Measurements from ENCODE around the gene HOXD8.

HOXD8 gene

GRCh38 chr2:176132205-176133171 is 3.0 kb downstream of the HOXD8 start:
- Histone ChIP-seq H3K27ac (ENCODE audit: low read length) (no peak overlapping the region), H3K9ac (ENCODE audit: low read length) (no peak overlapping the region), H3K4me1 (ENCODE audit: control insufficient read depth, low read depth, low read length) (peaks cover 4% of the 10 kb centered on the region), H3K9me3 (ENCODE audit: control insufficient read depth, low read depth, low read length) (no peaks in the 10 kb centered on the region), H3K27me3 (ENCODE audit: control insufficient read depth, insufficient read depth, low read length) (peaks cover 100% of the 10 kb centered on the region), H3K4me3 (ENCODE audit: low read length) (no peak overlapping the region), H3K36me3 (ENCODE audit: control insufficient read depth, low read depth, low read length) (no peaks in the 10 kb centered on the region)

- no peaks in the 10 kb centered on the region for H3K9me3 ChIP-seq (ENCODE audit: control insufficient read depth, low read depth, low read length)
- no peak overlapping the region for H3K27ac ChIP-seq (ENCODE audit: low read length)
- no peaks in the 10 kb centered on the region for H3K36me3 ChIP-seq (ENCODE audit: control insufficient read depth, low read depth, low read length)
- H3K4me3 ChIP-seq (ENCODE audit: low read length) = no peak overlapping the region
- peaks cover 100% of the 10 kb centered on the region for H3K27me3 ChIP-seq (ENCODE audit: control insufficient read depth, insufficient read depth, low read length)
- no peak overlapping the region for H3K9ac ChIP-seq (ENCODE audit: low read length)
- H3K4me1 ChIP-seq (ENCODE audit: control insufficient read depth, low read depth, low read length) = peaks cover 3% of the 10 kb centered on the region
These were observed 3.9 kb downstream of the HOXD8 start for GRCh38 chr2:176133389-176133788.

DNA sequence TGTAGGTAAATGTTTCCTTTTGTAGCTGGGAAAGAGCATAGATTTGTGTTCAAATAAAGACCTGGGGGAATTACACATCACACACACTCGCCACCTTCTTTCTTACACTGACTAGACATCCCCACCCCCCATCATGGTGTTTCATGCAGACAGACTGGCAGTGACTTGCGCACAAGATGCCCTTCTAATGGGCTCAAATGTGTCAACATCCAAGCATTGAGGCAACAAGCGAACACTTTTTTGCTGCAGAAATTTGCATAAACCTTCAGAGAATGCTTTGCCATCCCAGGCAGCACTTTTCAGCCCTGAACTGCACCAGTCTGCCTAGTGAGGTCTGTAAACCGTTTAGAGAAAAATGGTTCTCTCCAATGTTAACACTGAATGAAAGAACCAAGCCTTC is 4.5 kb downstream of the HOXD8 start:
- Histone ChIP-seq H3K36me3 (ENCODE audit: control insufficient read depth, low read depth, low read length) (no peaks in the 10 kb centered on the region), H3K9ac (ENCODE audit: low read length) (no peak overlapping the region), H3K27me3 (ENCODE audit: control insufficient read depth, insufficient read depth, low read length) (peaks cover 100% of the 10 kb centered on the region), H3K4me3 (ENCODE audit: low read length) (no peak overlapping the region), H3K9me3 (ENCODE audit: control insufficient read depth, low read depth, low read length) (no peaks in the 10 kb centered on the region), H3K27ac (ENCODE audit: low read length) (no peak overlapping the region), H3K4me1 (ENCODE audit: control insufficient read depth, low read depth, low read length) (no peaks in the 10 kb centered on the region)

DNA sequence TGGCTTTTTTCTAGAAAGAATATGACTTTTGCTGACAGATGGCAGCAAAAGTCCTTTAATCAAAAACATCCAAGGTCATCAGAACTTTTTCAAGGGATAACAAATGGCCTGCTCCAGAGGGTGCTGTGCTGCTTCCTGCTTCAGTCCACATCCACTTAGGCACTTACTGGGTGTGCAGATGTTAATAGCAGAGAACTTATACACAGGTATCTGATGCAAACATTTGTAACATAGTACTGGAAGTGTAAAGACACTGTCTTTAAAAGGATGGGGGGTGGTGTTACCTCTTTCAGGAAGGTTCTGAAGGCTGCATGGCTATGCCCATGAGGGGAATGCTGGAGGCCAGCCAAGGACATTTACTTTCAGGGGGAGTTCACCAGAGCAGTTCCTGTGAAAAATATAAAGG is 5.5 kb downstream of the HOXD8 start:
- Histone ChIP-seq H3K4me3 (ENCODE audit: low read length) (no peak overlapping the region), H3K4me1 (ENCODE audit: control insufficient read depth, low read depth, low read length) (no peaks in the 10 kb centered on the region), H3K27ac (ENCODE audit: low read length) (no peak overlapping the region), H3K36me3 (ENCODE audit: control insufficient read depth, low read depth, low read length) (no peaks in the 10 kb centered on the region), H3K9ac (ENCODE audit: low read length) (no peak overlapping the region), H3K27me3 (ENCODE audit: control insufficient read depth, insufficient read depth, low read length) (peaks cover 100% of the 10 kb centered on the region), H3K9me3 (ENCODE audit: control insufficient read depth, low read depth, low read length) (no peaks in the 10 kb centered on the region)

GRCh38 chr2:176136374-176137251 is 7.1 kb downstream of the HOXD8 start:
- no peaks in the 10 kb centered on the region for H3K36me3 ChIP-seq (ENCODE audit: control insufficient read depth, low read depth, low read length)
- H3K4me3 ChIP-seq (ENCODE audit: low read length) = peak overlapping the region; percentile 47
- peaks cover 100% of the 10 kb centered on the region for H3K27me3 ChIP-seq (ENCODE audit: control insufficient read depth, insufficient read depth, low read length)
- no peak overlapping the region for H3K27ac ChIP-seq (ENCODE audit: low read length)
- H3K9me3 ChIP-seq (ENCODE audit: control insufficient read depth, low read depth, low read length) = no peaks in the 10 kb centered on the region
- no peaks in the 10 kb centered on the region for H3K4me1 ChIP-seq (ENCODE audit: control insufficient read depth, low read depth, low read length)
- H3K9ac ChIP-seq (ENCODE audit: low read length) = no peak overlapping the region

GRCh38 chr2:176137252-176137580 is 7.7 kb downstream of the HOXD8 start:
- H3K4me1 ChIP-seq (ENCODE audit: control insufficient read depth, low read depth, low read length) = no peaks in the 10 kb centered on the region
- H3K9ac ChIP-seq (ENCODE audit: low read length) = no peak overlapping the region
- no peaks in the 10 kb centered on the region for H3K9me3 ChIP-seq (ENCODE audit: control insufficient read depth, low read depth, low read length)
- no peaks in the 10 kb centered on the region for H3K36me3 ChIP-seq (ENCODE audit: control insufficient read depth, low read depth, low read length)
- H3K27ac ChIP-seq (ENCODE audit: low read length) = no peak overlapping the region
- peak overlapping the region; percentile 47 for H3K4me3 ChIP-seq (ENCODE audit: low read length)
- H3K27me3 ChIP-seq (ENCODE audit: control insufficient read depth, insufficient read depth, low read length) = peaks cover 100% of the 10 kb centered on the region

DNA sequence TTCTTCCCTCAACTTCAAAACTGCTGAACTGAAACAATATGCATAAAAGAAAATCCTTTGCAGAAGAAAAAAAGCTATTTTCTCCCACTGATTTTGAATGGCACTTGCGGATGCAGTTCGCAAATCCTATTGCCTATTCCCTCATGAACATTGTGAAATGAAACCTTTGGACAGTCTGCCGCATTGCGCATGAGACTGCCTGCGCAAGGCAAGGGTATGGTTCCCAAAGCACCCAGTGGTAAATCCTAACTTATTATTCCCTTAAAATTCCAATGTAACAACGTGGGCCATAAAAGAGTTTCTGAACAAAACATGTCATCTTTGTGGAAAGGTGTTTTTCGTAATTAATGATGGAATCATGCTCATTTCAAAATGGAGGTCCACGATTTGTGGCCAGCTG is 8.4 kb downstream of the HOXD8 start:
- Histone ChIP-seq H3K36me3 (ENCODE audit: control insufficient read depth, low read depth, low read length) (no peaks in the 10 kb centered on the region), H3K4me1 (ENCODE audit: control insufficient read depth, low read depth, low read length) (no peaks in the 10 kb centered on the region), H3K4me3 (ENCODE audit: low read length) (no peak overlapping the region), H3K27me3 (ENCODE audit: control insufficient read depth, insufficient read depth, low read length) (peaks cover 100% of the 10 kb centered on the region), H3K9me3 (ENCODE audit: control insufficient read depth, low read depth, low read length) (no peaks in the 10 kb centered on the region), H3K27ac (ENCODE audit: low read length) (no peak overlapping the region), H3K9ac (ENCODE audit: low read length) (no peak overlapping the region)

DNA sequence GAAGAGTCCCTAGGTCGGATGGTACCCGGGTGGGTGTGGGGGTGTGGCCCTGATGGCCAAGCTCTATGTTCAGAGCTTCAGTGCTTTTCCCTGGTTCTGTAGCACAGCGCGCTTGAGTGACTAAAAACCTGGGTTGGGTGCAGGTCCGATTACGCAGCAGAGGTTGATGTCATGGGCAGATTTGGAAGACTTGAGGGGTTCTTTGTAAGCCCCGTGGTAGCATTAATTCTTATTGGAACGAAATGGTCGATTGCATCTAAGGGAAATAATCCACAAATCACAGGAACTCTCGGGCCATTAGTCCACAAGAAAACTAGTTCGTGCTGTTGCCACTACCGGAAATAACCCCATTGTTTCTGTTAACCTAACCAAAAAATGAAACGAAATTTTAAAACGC is 9.0 kb downstream of the HOXD8 start:
- Histone ChIP-seq H3K4me1 (ENCODE audit: control insufficient read depth, low read depth, low read length) (no peaks in the 10 kb centered on the region), H3K9ac (ENCODE audit: low read length) (no peak overlapping the region), H3K27ac (ENCODE audit: low read length) (no peak overlapping the region), H3K9me3 (ENCODE audit: control insufficient read depth, low read depth, low read length) (no peaks in the 10 kb centered on the region), H3K36me3 (ENCODE audit: control insufficient read depth, low read depth, low read length) (no peaks in the 10 kb centered on the region), H3K4me3 (ENCODE audit: low read length) (no peak overlapping the region), H3K27me3 (ENCODE audit: control insufficient read depth, insufficient read depth, low read length) (peaks cover 100% of the 10 kb centered on the region)

- H3K27me3 ChIP-seq (ENCODE audit: control insufficient read depth, insufficient read depth, low read length) = peaks cover 100% of the 10 kb centered on the region
- H3K9me3 ChIP-seq (ENCODE audit: control insufficient read depth, low read depth, low read length) = no peaks in the 10 kb centered on the region
- no peaks in the 10 kb centered on the region for H3K36me3 ChIP-seq (ENCODE audit: control insufficient read depth, low read depth, low read length)
- no peak overlapping the region for H3K4me3 ChIP-seq (ENCODE audit: low read length)
- H3K9ac ChIP-seq (ENCODE audit: low read length) = no peak overlapping the region
- no peak overlapping the region for H3K27ac ChIP-seq (ENCODE audit: low read length)
- no peaks in the 10 kb centered on the region for H3K4me1 ChIP-seq (ENCODE audit: control insufficient read depth, low read depth, low read length)
These were observed 9.6 kb downstream of the HOXD8 start for GRCh38 chr2:176138923-176139660.

DNA sequence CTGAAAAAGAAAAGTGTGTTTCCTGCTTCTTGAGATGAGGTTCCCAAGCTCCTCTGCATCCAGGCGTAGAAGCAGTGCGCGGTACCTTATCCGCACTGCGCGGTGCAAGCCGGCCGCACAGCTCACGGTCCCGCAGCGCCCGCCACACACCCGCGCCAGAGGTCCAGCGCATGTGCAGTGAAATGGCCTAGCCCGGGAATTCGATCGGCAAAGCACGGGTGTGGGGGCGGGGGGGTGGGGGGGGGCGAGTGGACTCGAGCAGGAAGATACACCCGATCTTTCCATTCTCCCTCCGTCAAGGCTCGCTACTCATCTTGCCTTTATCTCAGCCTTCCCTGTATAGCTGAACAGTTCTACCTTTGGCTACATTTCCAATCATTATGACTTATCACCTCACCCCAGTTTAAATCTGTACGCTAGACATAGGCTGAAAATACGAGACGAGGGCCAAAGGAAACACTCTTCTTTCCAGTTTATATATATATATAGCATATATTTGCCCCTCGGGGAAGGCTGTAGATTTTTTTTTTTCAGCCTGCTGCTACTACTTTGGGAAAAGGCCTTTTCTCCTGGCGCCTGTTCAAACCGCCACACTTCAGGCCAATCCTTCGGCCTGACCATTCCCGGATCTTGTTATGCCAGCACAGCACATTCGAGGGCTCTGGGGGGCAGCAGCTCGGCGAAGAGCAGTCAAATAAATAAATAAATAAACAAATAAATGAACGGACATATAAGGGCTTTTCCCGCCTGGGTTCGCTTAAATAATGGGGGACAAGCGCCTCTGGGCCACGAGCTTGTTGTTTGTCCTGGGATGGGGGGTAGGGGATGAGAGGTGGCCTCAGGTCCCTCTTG is 10.4 kb downstream of the HOXD8 start:
- H3K27me3 ChIP-seq (ENCODE audit: control insufficient read depth, insufficient read depth, low read length) = peaks cover 100% of the 10 kb centered on the region
- H3K27ac ChIP-seq (ENCODE audit: low read length) = no peak overlapping the region
- no peaks in the 10 kb centered on the region for H3K9me3 ChIP-seq (ENCODE audit: control insufficient read depth, low read depth, low read length)
- no peaks in the 10 kb centered on the region for H3K4me1 ChIP-seq (ENCODE audit: control insufficient read depth, low read depth, low read length)
- no peaks in the 10 kb centered on the region for H3K36me3 ChIP-seq (ENCODE audit: control insufficient read depth, low read depth, low read length)
- H3K4me3 ChIP-seq (ENCODE audit: low read length) = peak overlapping the region; percentile 56
- H3K9ac ChIP-seq (ENCODE audit: low read length) = no peak overlapping the region

All from iPS-18a (cell line).